NCI-H128 (cell line): Measurements from ENCODE around the gene FGF18.

ENCODE experiments used
- DNase-seq: peaks from one replicate; lab custom pipeline; 2025; ENCODE audit not compliant: unreplicated experiment; lab: John Stamatoyannopoulos, UW

FGF18 gene

GRCh38 chr5:171422902-171423663, 3.6 kb downstream of the FGF18 start:
- no peak for DNase-seq

GRCh38 chr5:171424726-171425125, 5.3 kb downstream of the FGF18 start:
- DNase-seq = no peak

GRCh38 chr5:171425596-171426244, 6.3 kb downstream of the FGF18 start:
- DNase-seq = no peak

GRCh38 chr5:171426266-171426665, 6.8 kb downstream of the FGF18 start:
- DNase-seq = no peak

GRCh38 chr5:171426680-171427079, 7.2 kb downstream of the FGF18 start:
- DNase-seq = no peak

GRCh38 chr5:171427318-171428167, 8.1 kb downstream of the FGF18 start:
- no peak for DNase-seq

- no peak for DNase-seq
These were observed 8.8 kb downstream of the FGF18 start for GRCh38 chr5:171428168-171428696.

GRCh38 chr5:171428809-171429542, 9.5 kb downstream of the FGF18 start:
- no peak for DNase-seq

- DNase-seq = no peak
These were observed 10.1 kb downstream of the FGF18 start for GRCh38 chr5:171429543-171429910.

GRCh38 chr5:171431251-171431777, 11.9 kb downstream of the FGF18 start:
- DNase-seq = no peak

GRCh38 chr5:171432076-171432475, 12.6 kb downstream of the FGF18 start:
- no peak for DNase-seq

GRCh38 chr5:171432583-171433351, 13.3 kb downstream of the FGF18 start:
- no peak for DNase-seq

GRCh38 chr5:171433352-171433698, 13.9 kb downstream of the FGF18 start:
- DNase-seq = no peak

GRCh38 chr5:171433982-171434676, 14.7 kb downstream of the FGF18 start:
- no peak for DNase-seq

GRCh38 chr5:171434874-171435273, 15.4 kb downstream of the FGF18 start:
- DNase-seq = no peak

- no peak for DNase-seq
These were observed 16.5 kb downstream of the FGF18 start for GRCh38 chr5:171435908-171436307.

GRCh38 chr5:171436804-171437285, 17.4 kb downstream of the FGF18 start:
- DNase-seq = no peak

GRCh38 chr5:171437286-171437821, 17.9 kb downstream of the FGF18 start:
- DNase-seq = no peak

GRCh38 chr5:171438738-171439137, 19.3 kb downstream of the FGF18 start:
- DNase-seq = no peak
